Measurements from ENCODE around the gene SPOCK1.

DNA sequence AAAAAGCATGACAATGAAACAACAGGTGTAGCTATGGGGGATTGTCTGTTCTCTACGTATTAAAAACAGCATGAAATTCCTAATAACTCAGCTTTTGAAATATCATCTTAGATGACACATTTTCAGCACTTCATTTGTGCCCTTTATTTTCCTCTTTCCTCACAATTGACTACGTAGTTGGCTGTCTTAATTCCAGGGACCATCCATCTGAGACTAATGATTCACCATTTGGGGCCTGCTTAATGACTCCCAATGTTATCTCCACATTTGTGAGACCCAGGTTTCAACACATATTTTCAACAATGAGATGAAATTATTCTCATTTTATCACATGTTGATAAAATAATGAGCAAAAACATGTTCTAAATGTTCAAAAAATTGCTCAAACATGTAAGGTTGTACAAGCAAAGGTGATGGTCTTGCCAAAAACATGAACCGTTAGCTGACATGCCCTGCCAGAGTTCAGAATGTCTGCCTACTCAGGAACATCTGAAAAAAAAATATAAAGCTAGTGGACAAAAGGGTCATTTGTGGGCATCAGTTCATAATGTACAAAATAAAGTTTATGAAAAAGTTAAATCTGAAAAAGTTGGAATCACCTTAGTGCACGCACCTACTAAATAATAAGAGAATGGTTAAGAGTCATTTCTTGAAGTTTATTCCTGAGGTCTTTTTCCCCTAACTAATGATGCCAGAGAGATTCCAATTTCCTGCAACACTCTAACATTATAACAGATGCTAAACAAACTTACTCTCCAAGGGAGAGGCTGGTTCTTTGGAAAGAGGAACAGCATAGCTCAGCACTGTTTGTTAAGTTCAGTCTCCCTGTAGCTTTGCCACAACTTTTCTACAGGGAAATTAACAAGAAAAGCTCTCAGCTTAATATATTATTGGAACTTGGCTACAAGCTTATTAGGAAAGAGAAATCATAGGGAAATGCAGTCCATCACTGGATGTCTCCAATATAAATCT is 275.5 kb downstream of the SPOCK1 start:
- TF ChIP-seq, protein P1, sequence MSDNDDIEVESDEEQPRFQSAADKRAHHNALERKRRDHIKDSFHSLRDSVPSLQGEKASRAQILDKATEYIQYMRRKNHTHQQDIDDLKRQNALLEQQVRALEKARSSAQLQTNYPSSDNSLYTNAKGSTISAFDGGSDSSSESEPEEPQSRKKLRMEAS (IDR thresholded peaks at IDR 0.05), result no peak
- no peak for TF ChIP-seq TCF7L2 (IDR thresholded peaks at IDR 0.05; ENCODE audit: borderline replicate concordance, extremely low read depth, insufficient read depth, insufficient read length)
- TF ChIP-seq ELF1 (IDR thresholded peaks at IDR 0.05; ENCODE audit: borderline replicate concordance, low read depth), result no peak
- TF ChIP-seq, protein P2, sequence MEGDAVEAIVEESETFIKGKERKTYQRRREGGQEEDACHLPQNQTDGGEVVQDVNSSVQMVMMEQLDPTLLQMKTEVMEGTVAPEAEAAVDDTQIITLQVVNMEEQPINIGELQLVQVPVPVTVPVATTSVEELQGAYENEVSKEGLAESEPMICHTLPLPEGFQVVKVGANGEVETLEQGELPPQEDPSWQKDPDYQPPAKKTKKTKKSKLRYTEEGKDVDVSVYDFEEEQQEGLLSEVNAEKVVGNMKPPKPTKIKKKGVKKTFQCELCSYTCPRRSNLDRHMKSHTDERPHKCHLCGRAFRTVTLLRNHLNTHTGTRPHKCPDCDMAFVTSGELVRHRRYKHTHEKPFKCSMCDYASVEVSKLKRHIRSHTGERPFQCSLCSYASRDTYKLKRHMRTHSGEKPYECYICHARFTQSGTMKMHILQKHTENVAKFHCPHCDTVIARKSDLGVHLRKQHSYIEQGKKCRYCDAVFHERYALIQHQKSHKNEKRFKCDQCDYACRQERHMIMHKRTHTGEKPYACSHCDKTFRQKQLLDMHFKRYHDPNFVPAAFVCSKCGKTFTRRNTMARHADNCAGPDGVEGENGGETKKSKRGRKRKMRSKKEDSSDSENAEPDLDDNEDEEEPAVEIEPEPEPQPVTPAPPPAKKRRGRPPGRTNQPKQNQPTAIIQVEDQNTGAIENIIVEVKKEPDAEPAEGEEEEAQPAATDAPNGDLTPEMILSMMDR (IDR thresholded peaks at IDR 0.05 in 2 of 3, conservative IDR thresholded peaks at IDR 0.05 in 1 of 3; ENCODE audit: borderline replicate concordance in 1 of 3, insufficient read depth in 1 of 3, low read depth in 2 of 3, low read length in 2 of 3), result no peak
- no peak for TF ChIP-seq RAD21 (IDR thresholded peaks at IDR 0.05; ENCODE audit: low read depth)
- TF ChIP-seq ZFX (IDR thresholded peaks at IDR 0.05), result no peak
- TF ChIP-seq FOSL1 (IDR thresholded peaks at IDR 0.05; ENCODE audit: low read depth), result no peak
- no peak for TF ChIP-seq POLR2AphosphoS5 (IDR thresholded peaks at IDR 0.05; ENCODE audit: low read depth, low read length)
- TF ChIP-seq POLR2A (IDR thresholded peaks at IDR 0.05; ENCODE audit: borderline replicate concordance, extremely low read depth, insufficient read depth, insufficient read length), result no peak

Measured in HCT116 (cell line).